OCI-LY7 (cell line): ENCODE data around the gene ACSM2B.
"Not testable (repeated sequence)": the region's sequence is repeated elsewhere in the genome, so short reads cannot be mapped to it uniquely, and the experiment has no call there.

ENCODE experiments used
- CTCF ChIP-seq: fragments of 200-600 bp; sonication (generic); conservative IDR thresholded peaks from 2 replicates; pipeline ENCODE4 v1.5.1; 2014; ENCODE audit warnings: mild to moderate bottlenecking, antibody characterized with exemption, low read length, moderate library complexity, mixed read lengths
- EZH2phosphoT487 ChIP-seq: fragments of 200-600 bp; sonication (generic); IDR thresholded peaks from 2 replicates; pipeline ENCODE4 v1.6.1; 2018; ENCODE audit warnings: low read depth, borderline replicate concordance, mild to moderate bottlenecking, mixed run types, antibody characterized with exemption, low read length, moderate library complexity, mixed read lengths

GRCh38 chr16:20491448-20491847 is 84.7 kb downstream of the ACSM2B start:
- TF ChIP-seq CTCF, EZH2phosphoT487: not testable (repeated sequence)
